ENCODE results near the gene KCNIP4. TPM values are rescaled to one million over a fixed set of nuclear protein-coding genes. Genes with fewer than 3 reads are reported as not detected.

The KCNIP4 gene
- total RNA-seq, 2 donors from 2014 or later: 1.2 TPM; not detected in 1

GRCh38 chr4:21195682-21196081 is 752.9 kb downstream of the KCNIP4 start:
- TF ChIP-seq CTCF (IDR thresholded peaks at IDR 0.05) (no peak), POLR2AphosphoS5 (IDR thresholded peaks at IDR 0.05) (no peak), POLR2A (IDR thresholded peaks at IDR 0.05) (no peak)
- 86% methylated on average over 6 of the region's 6 CpGs for WGBS

GRCh38 chr4:21192367-21192766 is 756.2 kb downstream of the KCNIP4 start:
- TF ChIP-seq CTCF (IDR thresholded peaks at IDR 0.05): peak in 1 of 4 experiments; percentile 32
- no peak for TF ChIP-seq POLR2AphosphoS5 (IDR thresholded peaks at IDR 0.05)
- no peak for DNase-seq (ENCODE audit: low spot score)
- H3K4me3 ChIP-seq: no peak overlapping the region
- intact Hi-C loops (cut with DNase I): no loop called here
- H3K27me3 ChIP-seq (replicated peaks; ENCODE audit: insufficient read depth): no peaks in the 10 kb centered on the region
- H3K27ac ChIP-seq: no peak overlapping the region
- 88% methylated on average over 2 of the region's 2 CpGs for WGBS
- H3K4me1 ChIP-seq (replicated peaks): no peaks in the 10 kb centered on the region
- no peaks in the 10 kb centered on the region for H3K9me3 ChIP-seq
- no peaks in the 10 kb centered on the region for H3K36me3 ChIP-seq

More at GRCh38 chr4:21195682-21196081, 752.9 kb downstream of the KCNIP4 start:
- no peak for DNase-seq (ENCODE audit: low spot score)
- H3K27ac ChIP-seq: no peak overlapping the region
- H3K36me3 ChIP-seq: no peaks in the 10 kb centered on the region
- H3K4me1 ChIP-seq (replicated peaks): no peaks in the 10 kb centered on the region
- no peaks in the 10 kb centered on the region for H3K27me3 ChIP-seq (replicated peaks; ENCODE audit: insufficient read depth)
- intact Hi-C loops (cut with DNase I): no loop called here
- H3K4me3 ChIP-seq: no peak overlapping the region
- no peaks in the 10 kb centered on the region for H3K9me3 ChIP-seq

GRCh38 chr4:21191317-21191716 is 757.3 kb downstream of the KCNIP4 start:
- Histone ChIP-seq H3K4me3 (no peak overlapping the region), H3K9me3 (no peaks in the 10 kb centered on the region), H3K36me3 (no peaks in the 10 kb centered on the region), H3K27ac (no peak overlapping the region), H3K4me1 (replicated peaks) (no peaks in the 10 kb centered on the region), H3K27me3 (replicated peaks; ENCODE audit: insufficient read depth) (no peaks in the 10 kb centered on the region)
- no peak for DNase-seq (ENCODE audit: low spot score)
- intact Hi-C loops (cut with DNase I): no loop called here
- TF ChIP-seq CTCF (IDR thresholded peaks at IDR 0.05): no peak
- no peak for TF ChIP-seq POLR2A (IDR thresholded peaks at IDR 0.05)
- no peak for TF ChIP-seq POLR2AphosphoS5 (IDR thresholded peaks at IDR 0.05)
- 92% methylated on average over 6 of the region's 6 CpGs for WGBS

GRCh38 chr4:21184788-21185187 is 763.8 kb downstream of the KCNIP4 start:
- WGBS: 58% methylated on average over 2 of the region's 2 CpGs
- H3K4me3 ChIP-seq: no peak overlapping the region
- H3K27me3 ChIP-seq (replicated peaks; ENCODE audit: insufficient read depth): no peaks in the 10 kb centered on the region
- no peak overlapping the region for H3K27ac ChIP-seq
- no peaks in the 10 kb centered on the region for H3K4me1 ChIP-seq (replicated peaks)
- no peaks in the 10 kb centered on the region for H3K9me3 ChIP-seq
- DNase-seq (ENCODE audit: low spot score): no peak
- no peaks in the 10 kb centered on the region for H3K36me3 ChIP-seq
- TF ChIP-seq POLR2A (IDR thresholded peaks at IDR 0.05) (no peak), CTCF (IDR thresholded peaks at IDR 0.05) (peak in 1 of 4 experiments; percentile 12)
- intact Hi-C loops (cut with DNase I): no loop called here

GRCh38 chr4:21181716-21182115 is 766.9 kb downstream of the KCNIP4 start:
- Histone ChIP-seq H3K27me3 (replicated peaks; ENCODE audit: insufficient read depth) (no peaks in the 10 kb centered on the region), H3K27ac (no peak overlapping the region), H3K9me3 (no peaks in the 10 kb centered on the region), H3K4me1 (replicated peaks) (no peaks in the 10 kb centered on the region), H3K36me3 (no peaks in the 10 kb centered on the region), H3K4me3 (no peak overlapping the region)
- intact Hi-C loops (cut with DNase I): no loop called here
- no peak for DNase-seq (ENCODE audit: low spot score)
- TF ChIP-seq CTCF (IDR thresholded peaks at IDR 0.05): no peak
- TF ChIP-seq POLR2A (IDR thresholded peaks at IDR 0.05): no peak
- no peak for TF ChIP-seq POLR2AphosphoS5 (IDR thresholded peaks at IDR 0.05)
